OCI-LY1 (cell line): ENCODE results near the gene MZB1.

Source experiments
- H2AFZ ChIP-seq: fragments of 200-600 bp; sonication (generic), shearing (Covaris generic); 2 replicates; pipeline ENCODE4 v1.6.0; 2014; ENCODE audit warnings: antibody characterized with exemption, mild to moderate bottlenecking, low read length
- H3F3A ChIP-seq: fragments of 200-600 bp; sonication (generic), shearing (Covaris generic); 2 replicates; pipeline ENCODE4 v1.6.0; 2014; ENCODE audit warnings: mild to moderate bottlenecking, antibody characterized with exemption, low read length, moderate library complexity; ENCODE audit not compliant: insufficient read depth
- H3K27ac ChIP-seq: fragments of 200-600 bp; sonication (generic); 2 replicates; pipeline ENCODE4 v1.5.1; 2014; ENCODE audit warnings: low read length, mixed run types, mild to moderate bottlenecking, low read depth; ENCODE audit not compliant: poor library complexity, severe bottlenecking
- H3K27me3 ChIP-seq: fragments of 200-600 bp; sonication (generic); 2 replicates; pipeline ENCODE4 v1.6.0; 2014; ENCODE audit warnings: antibody characterized with exemption, mild to moderate bottlenecking, low read length, moderate library complexity; ENCODE audit not compliant: insufficient read depth
- H3K36me3 ChIP-seq: fragments of 200-600 bp; sonication (generic); 2 replicates; pipeline ENCODE4 v1.6.1; 2014; ENCODE audit warnings: mild to moderate bottlenecking, antibody characterized with exemption, low read length, moderate library complexity, mixed read lengths; ENCODE audit not compliant: insufficient read depth
- H3K4me1 ChIP-seq: fragments of 200-600 bp; sonication (generic); 2 replicates; pipeline ENCODE4 v1.5.1; 2014; ENCODE audit warnings: mild to moderate bottlenecking, low read length, moderate library complexity; ENCODE audit not compliant: insufficient read depth, severe bottlenecking
- H3K4me2 ChIP-seq: fragments of 200-600 bp; sonication (generic), shearing (Covaris generic); 2 replicates; pipeline ENCODE4 v1.6.1; 2014; ENCODE audit warnings: low read length
- H3K4me3 ChIP-seq: fragments of 200-600 bp; sonication (generic); 2 replicates; pipeline ENCODE4 v1.5.1; 2014; ENCODE audit warnings: low read length, low read depth, mild to moderate bottlenecking, mixed read lengths; ENCODE audit not compliant: poor library complexity, severe bottlenecking
- H3K79me2 ChIP-seq: fragments of 200-600 bp; shearing (Covaris generic); 2 replicates; pipeline ENCODE4 v1.6.1; 2016; ENCODE audit warnings: mixed run types, low read length, mixed read lengths; ENCODE audit not compliant: insufficient read depth
- H3K9ac ChIP-seq: fragments of 200-600 bp; sonication (generic), shearing (Covaris generic); 2 replicates; pipeline ENCODE4 v1.6.1; 2014; ENCODE audit warnings: mild to moderate bottlenecking, low read length, mixed read lengths
- H3K9me2 ChIP-seq: fragments of 200-600 bp; sonication (generic), shearing (Covaris generic); 2 replicates; pipeline ENCODE4 v1.6.1; 2014; ENCODE audit warnings: low read depth, mild to moderate bottlenecking, low read length, mixed read lengths
- H3K9me3 ChIP-seq: fragments of 200-600 bp; shearing (Covaris generic); 2 replicates; pipeline ENCODE4 v1.6.1; 2014; ENCODE audit warnings: low read length, mixed read lengths
- H4K20me1 ChIP-seq: fragments of 200-600 bp; sonication (generic), shearing (Covaris generic); 2 replicates; pipeline ENCODE4 v1.6.0; 2016; ENCODE audit warnings: mild to moderate bottlenecking, low read length; ENCODE audit not compliant: insufficient read depth
- CTCF ChIP-seq: fragments of 200-600 bp; sonication (generic), shearing (Covaris generic); IDR thresholded peaks from 2 replicates; pipeline ENCODE4 v1.5.1; 2017; ENCODE audit warnings: mild to moderate bottlenecking, antibody characterized with exemption, low read length, moderate library complexity, mixed read lengths
- EZH2 ChIP-seq: fragments of 200-600 bp; sonication (generic), shearing (Covaris generic); IDR thresholded peaks from 2 replicates; pipeline ENCODE4 v1.8.0; 2017; ENCODE audit warnings: borderline replicate concordance, mixed run types, mild to moderate bottlenecking, antibody characterized with exemption, low read length, moderate library complexity, mixed read lengths

The MZB1 gene

DNA sequence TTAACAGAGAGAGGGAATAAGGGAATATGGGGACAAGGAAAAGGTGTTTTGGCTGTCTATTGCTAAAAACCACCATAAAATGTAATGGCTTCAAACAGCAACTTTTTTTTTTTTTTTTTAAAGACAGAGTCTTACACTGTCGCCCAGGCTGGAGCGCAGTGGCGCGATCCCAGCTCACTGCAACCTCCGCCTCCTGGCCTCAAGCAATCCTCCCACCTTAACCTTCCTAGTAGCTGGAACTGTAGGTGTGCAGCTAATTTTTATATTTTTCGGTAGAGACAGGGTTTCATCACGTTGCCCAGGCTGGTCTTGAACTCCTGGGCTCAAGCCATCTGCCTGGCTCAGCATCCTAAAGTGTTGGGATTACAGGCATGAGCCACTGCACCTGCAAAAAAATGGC is 18.5 kb upstream of the MZB1 start:
- Histone ChIP-seq H3K9ac (no peak overlapping the region), H4K20me1 (no peaks in the 10 kb centered on the region), H3K79me2 (no peaks in the 10 kb centered on the region), H3K9me3 (no peaks in the 10 kb centered on the region), H3K9me2 (no peaks in the 10 kb centered on the region), H3K27me3 (no peaks in the 10 kb centered on the region), H3K4me1 (peaks cover 31% of the 10 kb centered on the region), H3K36me3 (no peaks in the 10 kb centered on the region), H3K4me2 (peak overlapping the region; percentile 27; the same call in 1 of the 2 replicates), H3K27ac (peak overlapping the region; percentile 60), H3K4me3 (no peak overlapping the region), H2AFZ (no peak overlapping the region), H3F3A (no peaks in the 10 kb centered on the region)
- TF ChIP-seq EZH2 (no peak), CTCF (no peak)

DNA sequence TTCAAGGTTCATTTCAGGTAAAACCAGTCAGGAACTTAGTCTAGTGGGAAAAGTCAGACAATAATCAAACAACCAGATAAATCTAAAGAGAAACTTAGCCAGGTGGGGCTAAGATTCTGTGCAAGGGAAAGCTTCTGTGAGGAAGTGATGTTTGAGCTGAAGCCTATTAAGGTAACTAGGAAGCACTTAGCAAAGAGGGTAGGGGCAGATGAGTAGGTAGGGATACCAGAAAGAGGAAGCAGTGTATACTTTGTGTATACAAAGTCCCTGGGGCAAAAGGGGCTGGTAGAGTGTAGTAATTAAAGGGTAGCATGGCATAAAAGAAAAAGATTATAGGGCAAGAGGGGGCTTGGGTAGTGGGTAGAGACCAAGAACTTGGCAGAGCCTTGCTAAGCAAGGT is 17.8 kb upstream of the MZB1 start:
- no peaks in the 10 kb centered on the region for H4K20me1 ChIP-seq
- no peak overlapping the region for H3K4me3 ChIP-seq
- peak overlapping the region; percentile 27; the same call in 1 of the 2 replicates for H3K4me2 ChIP-seq
- H3K9ac ChIP-seq: peak overlapping the region; percentile 0; the same call in 1 of the 2 replicates
- TF ChIP-seq CTCF: no peak
- TF ChIP-seq EZH2: no peak
- no peaks in the 10 kb centered on the region for H3F3A ChIP-seq
- H2AFZ ChIP-seq: no peak overlapping the region
- H3K27me3 ChIP-seq: no peaks in the 10 kb centered on the region
- no peaks in the 10 kb centered on the region for H3K9me2 ChIP-seq
- H3K27ac ChIP-seq: peak overlapping the region; percentile 60
- no peaks in the 10 kb centered on the region for H3K79me2 ChIP-seq
- no peaks in the 10 kb centered on the region for H3K36me3 ChIP-seq
- H3K9me3 ChIP-seq: no peaks in the 10 kb centered on the region
- peaks cover 38% of the 10 kb centered on the region for H3K4me1 ChIP-seq

DNA sequence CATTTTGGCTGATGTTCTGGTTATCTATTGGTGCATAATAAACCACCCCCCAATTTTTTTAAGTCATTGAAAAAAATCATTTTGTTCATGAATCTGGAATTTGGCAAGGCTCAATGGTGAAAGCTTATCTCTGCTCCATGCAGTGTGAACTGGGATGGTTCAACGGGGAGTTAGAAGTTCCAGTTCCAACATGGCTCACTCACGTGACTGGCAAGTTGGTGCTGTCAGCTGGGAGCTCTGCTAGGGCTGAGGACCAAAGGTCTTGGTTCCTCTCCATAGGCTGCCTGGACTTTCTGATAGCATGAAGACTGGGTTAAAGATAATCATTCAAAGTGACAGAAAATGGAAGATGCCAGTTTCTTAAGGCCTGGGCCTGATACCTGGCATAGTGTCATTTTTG is 17.2 kb upstream of the MZB1 start:
- Histone ChIP-seq H4K20me1 (no peaks in the 10 kb centered on the region), H3K4me2 (no peak overlapping the region; the same call in 1 of the 2 replicates), H3K4me1 (peaks cover 38% of the 10 kb centered on the region), H3K9me2 (no peaks in the 10 kb centered on the region), H3K9ac (peak overlapping the region; percentile 0; the same call in 1 of the 2 replicates), H3K36me3 (no peaks in the 10 kb centered on the region), H3K4me3 (no peak overlapping the region), H3F3A (no peaks in the 10 kb centered on the region), H3K27ac (peak overlapping the region; percentile 60), H3K27me3 (no peaks in the 10 kb centered on the region), H2AFZ (no peak overlapping the region), H3K79me2 (no peaks in the 10 kb centered on the region), H3K9me3 (no peaks in the 10 kb centered on the region)
- TF ChIP-seq CTCF (no peak), EZH2 (no peak)
